ENCODE data around the gene CECR2.

The CECR2 gene

DNA sequence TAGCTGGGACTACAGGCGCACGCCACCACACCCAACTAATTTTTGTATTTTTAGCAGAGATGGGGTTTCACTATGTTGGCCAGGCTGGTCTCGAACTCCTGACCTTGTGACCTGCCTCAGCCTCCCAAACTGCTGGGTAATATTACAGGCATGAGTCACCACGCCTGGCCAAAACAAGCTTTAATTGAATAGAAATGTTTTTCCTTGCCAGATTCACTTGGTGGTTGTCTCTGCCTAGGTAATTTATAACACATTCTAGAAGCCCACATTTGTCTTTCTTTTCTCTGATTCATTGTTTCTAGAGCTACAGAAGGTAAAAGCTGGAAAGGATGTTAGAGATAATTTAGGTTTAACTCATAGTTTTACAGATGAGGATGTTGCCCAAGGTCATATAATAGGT is 41.3 kb downstream of the CECR2 start:
- TF ChIP-seq EP300 (IDR thresholded peaks at IDR 0.05; ENCODE audit: borderline replicate concordance) = no peak
- no peak for TF ChIP-seq ZBTB7A (IDR thresholded peaks at IDR 0.05; ENCODE audit: low read depth)
- TF ChIP-seq TEAD4 (IDR thresholded peaks at IDR 0.05) = no peak
- no peak for TF ChIP-seq RAD21 (IDR thresholded peaks at IDR 0.05; ENCODE audit: low read depth)
- TF ChIP-seq, protein P1, sequence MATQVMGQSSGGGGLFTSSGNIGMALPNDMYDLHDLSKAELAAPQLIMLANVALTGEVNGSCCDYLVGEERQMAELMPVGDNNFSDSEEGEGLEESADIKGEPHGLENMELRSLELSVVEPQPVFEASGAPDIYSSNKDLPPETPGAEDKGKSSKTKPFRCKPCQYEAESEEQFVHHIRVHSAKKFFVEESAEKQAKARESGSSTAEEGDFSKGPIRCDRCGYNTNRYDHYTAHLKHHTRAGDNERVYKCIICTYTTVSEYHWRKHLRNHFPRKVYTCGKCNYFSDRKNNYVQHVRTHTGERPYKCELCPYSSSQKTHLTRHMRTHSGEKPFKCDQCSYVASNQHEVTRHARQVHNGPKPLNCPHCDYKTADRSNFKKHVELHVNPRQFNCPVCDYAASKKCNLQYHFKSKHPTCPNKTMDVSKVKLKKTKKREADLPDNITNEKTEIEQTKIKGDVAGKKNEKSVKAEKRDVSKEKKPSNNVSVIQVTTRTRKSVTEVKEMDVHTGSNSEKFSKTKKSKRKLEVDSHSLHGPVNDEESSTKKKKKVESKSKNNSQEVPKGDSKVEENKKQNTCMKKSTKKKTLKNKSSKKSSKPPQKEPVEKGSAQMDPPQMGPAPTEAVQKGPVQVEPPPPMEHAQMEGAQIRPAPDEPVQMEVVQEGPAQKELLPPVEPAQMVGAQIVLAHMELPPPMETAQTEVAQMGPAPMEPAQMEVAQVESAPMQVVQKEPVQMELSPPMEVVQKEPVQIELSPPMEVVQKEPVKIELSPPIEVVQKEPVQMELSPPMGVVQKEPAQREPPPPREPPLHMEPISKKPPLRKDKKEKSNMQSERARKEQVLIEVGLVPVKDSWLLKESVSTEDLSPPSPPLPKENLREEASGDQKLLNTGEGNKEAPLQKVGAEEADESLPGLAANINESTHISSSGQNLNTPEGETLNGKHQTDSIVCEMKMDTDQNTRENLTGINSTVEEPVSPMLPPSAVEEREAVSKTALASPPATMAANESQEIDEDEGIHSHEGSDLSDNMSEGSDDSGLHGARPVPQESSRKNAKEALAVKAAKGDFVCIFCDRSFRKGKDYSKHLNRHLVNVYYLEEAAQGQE (IDR thresholded peaks at IDR 0.05; ENCODE audit: low read depth) = no peak
- TF ChIP-seq CREB1 (IDR thresholded peaks at IDR 0.05; ENCODE audit: low read depth) = no peak
- no peak for TF ChIP-seq YY1 (IDR thresholded peaks at IDR 0.05; ENCODE audit: low read depth)
- TF ChIP-seq FOXM1 (IDR thresholded peaks at IDR 0.05; ENCODE audit: borderline replicate concordance, low read depth) = no peak
- TF ChIP-seq CEBPB (IDR thresholded peaks at IDR 0.05) = no peak
- TF ChIP-seq NFIC (IDR thresholded peaks at IDR 0.05) = no peak
- TF ChIP-seq EGR1 (IDR thresholded peaks at IDR 0.05) = no peak
- no peak for TF ChIP-seq TCF12 (IDR thresholded peaks at IDR 0.05; ENCODE audit: low read depth)
- TF ChIP-seq, protein P2, sequence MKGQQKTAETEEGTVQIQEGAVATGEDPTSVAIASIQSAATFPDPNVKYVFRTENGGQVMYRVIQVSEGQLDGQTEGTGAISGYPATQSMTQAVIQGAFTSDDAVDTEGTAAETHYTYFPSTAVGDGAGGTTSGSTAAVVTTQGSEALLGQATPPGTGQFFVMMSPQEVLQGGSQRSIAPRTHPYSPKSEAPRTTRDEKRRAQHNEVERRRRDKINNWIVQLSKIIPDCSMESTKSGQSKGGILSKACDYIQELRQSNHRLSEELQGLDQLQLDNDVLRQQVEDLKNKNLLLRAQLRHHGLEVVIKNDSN (IDR thresholded peaks at IDR 0.05) = no peak
- TF ChIP-seq, protein P3, sequence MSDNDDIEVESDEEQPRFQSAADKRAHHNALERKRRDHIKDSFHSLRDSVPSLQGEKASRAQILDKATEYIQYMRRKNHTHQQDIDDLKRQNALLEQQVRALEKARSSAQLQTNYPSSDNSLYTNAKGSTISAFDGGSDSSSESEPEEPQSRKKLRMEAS (IDR thresholded peaks at IDR 0.05) = no peak
- TF ChIP-seq TAF1 (IDR thresholded peaks at IDR 0.05; ENCODE audit: low read depth) = no peak

DNA sequence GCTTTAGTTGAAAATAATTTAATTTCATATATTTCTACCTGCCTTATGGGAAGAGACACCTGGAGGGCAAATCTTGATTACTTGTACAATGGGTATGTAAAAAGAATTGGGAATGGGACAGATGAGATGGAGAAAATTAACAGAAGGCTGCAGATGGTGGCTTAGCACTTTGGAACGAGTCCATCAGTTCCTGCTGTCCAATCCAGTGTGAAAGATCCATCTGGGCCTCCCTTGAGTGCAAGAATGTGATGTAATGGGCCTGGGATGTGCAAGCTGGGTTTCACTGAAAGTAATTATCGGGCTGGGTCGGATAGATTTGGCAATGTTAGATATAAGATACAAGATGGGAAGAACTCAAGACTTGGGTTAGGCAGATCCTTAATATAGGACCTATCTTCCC is 42.0 kb downstream of the CECR2 start:
- TF ChIP-seq, protein P3 (IDR thresholded peaks at IDR 0.05) = no peak
- TF ChIP-seq TCF12 (IDR thresholded peaks at IDR 0.05; ENCODE audit: low read depth) (no peak), EGR1 (IDR thresholded peaks at IDR 0.05) (no peak), CREB1 (IDR thresholded peaks at IDR 0.05; ENCODE audit: low read depth) (no peak), RAD21 (IDR thresholded peaks at IDR 0.05; ENCODE audit: low read depth) (no peak), CEBPB (IDR thresholded peaks at IDR 0.05) (no peak), ZBTB7A (IDR thresholded peaks at IDR 0.05; ENCODE audit: low read depth) (no peak), NFIC (IDR thresholded peaks at IDR 0.05) (no peak), FOXM1 (IDR thresholded peaks at IDR 0.05; ENCODE audit: borderline replicate concordance, low read depth) (no peak), TAF1 (IDR thresholded peaks at IDR 0.05; ENCODE audit: low read depth) (no peak), EP300 (IDR thresholded peaks at IDR 0.05; ENCODE audit: borderline replicate concordance) (no peak), YY1 (IDR thresholded peaks at IDR 0.05; ENCODE audit: low read depth) (no peak), TEAD4 (IDR thresholded peaks at IDR 0.05) (no peak)
- TF ChIP-seq, protein P1 (IDR thresholded peaks at IDR 0.05; ENCODE audit: low read depth) = no peak
- TF ChIP-seq, protein P2 (IDR thresholded peaks at IDR 0.05) = no peak

DNA sequence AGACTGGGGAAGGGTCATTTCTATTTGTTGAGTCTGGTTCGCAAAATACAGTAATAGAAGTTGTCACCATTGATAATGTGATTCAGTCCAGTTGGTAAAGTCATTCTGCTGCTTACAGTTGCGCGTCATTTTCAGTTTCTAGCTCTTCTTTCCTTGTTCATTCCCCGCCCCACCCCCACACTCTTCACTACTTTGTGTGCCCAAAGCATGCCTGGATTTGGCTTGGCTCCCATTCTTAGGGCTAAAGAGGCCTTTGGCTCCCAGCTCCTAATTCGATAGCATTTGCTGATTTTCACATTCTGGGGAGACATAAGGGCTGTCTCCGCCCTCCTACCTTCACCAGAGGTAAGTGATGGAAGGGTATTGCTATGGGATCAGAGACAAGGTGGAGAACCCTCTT is 43.0 kb downstream of the CECR2 start:
- TF ChIP-seq ZBTB7A (IDR thresholded peaks at IDR 0.05; ENCODE audit: low read depth) (no peak), FOXM1 (IDR thresholded peaks at IDR 0.05; ENCODE audit: borderline replicate concordance, low read depth) (no peak), TCF12 (IDR thresholded peaks at IDR 0.05; ENCODE audit: low read depth) (no peak), TAF1 (IDR thresholded peaks at IDR 0.05; ENCODE audit: low read depth) (no peak), NFIC (IDR thresholded peaks at IDR 0.05) (no peak), RAD21 (IDR thresholded peaks at IDR 0.05; ENCODE audit: low read depth) (no peak), EGR1 (IDR thresholded peaks at IDR 0.05) (no peak), TEAD4 (IDR thresholded peaks at IDR 0.05) (no peak), EP300 (IDR thresholded peaks at IDR 0.05; ENCODE audit: borderline replicate concordance) (no peak), YY1 (IDR thresholded peaks at IDR 0.05; ENCODE audit: low read depth) (no peak), CREB1 (IDR thresholded peaks at IDR 0.05; ENCODE audit: low read depth) (no peak)
- TF ChIP-seq, protein P3 (IDR thresholded peaks at IDR 0.05) = no peak
- TF ChIP-seq, protein P1 (IDR thresholded peaks at IDR 0.05; ENCODE audit: low read depth) = no peak
- TF ChIP-seq, protein P2 (IDR thresholded peaks at IDR 0.05) = no peak
